GM23338 (cell line): ENCODE measurements around the gene CCDC187.

Experiments used
- CREB1 ChIP-seq: fragments of 250-450 bp; sonication (Bioruptor Pico); IDR thresholded peaks from 2 replicates; pipeline ENCODE4 v1.5.0; 2020; ENCODE audit warnings: low read depth, mild to moderate bottlenecking, moderate library complexity
- EZH2 ChIP-seq: fragments of 200-600 bp; sonication (generic); IDR thresholded peaks from one replicate; pipeline ENCODE4 v1.8.0; 2017; ENCODE audit warnings: antibody characterized with exemption, mild to moderate bottlenecking, low read depth; ENCODE audit not compliant: unreplicated experiment
- EZH2phosphoT487 ChIP-seq: fragments of 200-600 bp; sonication (generic); IDR thresholded peaks from one replicate; pipeline ENCODE4 v1.8.1; 2018; ENCODE audit warnings: antibody characterized with exemption; ENCODE audit not compliant: unreplicated experiment
- JUNB ChIP-seq: IDR thresholded peaks from one replicate; pipeline ENCODE4 v1.6.1; 2016; ENCODE audit warnings: antibody characterized with exemption; ENCODE audit not compliant: unreplicated experiment
- NANOG ChIP-seq: IDR thresholded peaks from 2 replicates; pipeline ENCODE4 v1.6.1; 2016; ENCODE audit warnings: antibody characterized with exemption, borderline replicate concordance
- POLR2AphosphoS5 ChIP-seq: IDR thresholded peaks from 2 replicates; pipeline ENCODE4 v1.6.1; 2016; ENCODE audit warnings: antibody characterized with exemption, low read depth
- STAT1 ChIP-seq: IDR thresholded peaks from one replicate; pipeline ENCODE4 v1.6.1; 2016; ENCODE audit warnings: antibody characterized with exemption; ENCODE audit not compliant: unreplicated experiment
- ZNF114 ChIP-seq: fragments of 250-450 bp; sonication (Bioruptor Pico); IDR thresholded peaks from 2 replicates; pipeline ENCODE4 v1.5.0; 2020; ENCODE audit warnings: mild to moderate bottlenecking, moderate library complexity
- ZNF331 ChIP-seq: fragments of 250-450 bp; sonication (Bioruptor Pico); IDR thresholded peaks from 2 replicates; pipeline ENCODE4 v1.5.0; 2020; ENCODE audit warnings: low read depth, mild to moderate bottlenecking, moderate library complexity
- TF ChIP-seq, protein P1 (sequence below), 2 experiments: fragments of 200-600 bp in 1 of 2; sonication (generic) in 1 of 2; conservative IDR thresholded peaks; 2 replicates each; pipeline versions ENCODE4 v1.5.1 to v1.6.1; 2016 to 2017; ENCODE audit warnings: antibody characterized with exemption in 2 of 2, low read depth in 2 of 2, mild to moderate bottlenecking in 2 of 2, moderate library complexity in 1 of 2
- TF ChIP-seq, protein P2 (sequence below): IDR thresholded peaks from one replicate; pipeline ENCODE4 v1.6.1; 2018; ENCODE audit warnings: antibody characterized with exemption; ENCODE audit not compliant: unreplicated experiment
- TF ChIP-seq, protein P3 (sequence below): IDR thresholded peaks from 2 replicates; pipeline ENCODE4 v1.6.1; 2016; ENCODE audit warnings: antibody characterized with exemption

DNA sequence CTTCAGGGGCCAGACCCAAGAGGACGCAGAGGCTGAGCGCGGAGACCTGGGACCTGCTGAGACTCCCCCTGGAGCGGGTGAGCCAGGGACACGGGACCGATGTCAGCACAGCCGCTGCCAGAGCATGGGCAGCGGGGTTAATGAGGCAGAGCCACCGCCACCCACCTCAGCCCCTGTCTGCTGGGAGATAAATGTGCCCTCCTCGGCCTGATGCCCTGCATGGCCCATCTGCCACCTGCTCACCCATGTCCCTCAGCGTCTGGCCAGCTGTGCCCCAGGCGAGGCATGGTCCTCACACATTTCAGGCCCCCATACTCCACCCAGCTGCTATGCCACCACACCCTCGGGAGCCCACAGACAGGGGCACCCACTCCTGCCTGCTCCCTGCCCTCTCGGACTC, 44.8 kb upstream of the CCDC187 start:
- TF ChIP-seq, protein P1, sequence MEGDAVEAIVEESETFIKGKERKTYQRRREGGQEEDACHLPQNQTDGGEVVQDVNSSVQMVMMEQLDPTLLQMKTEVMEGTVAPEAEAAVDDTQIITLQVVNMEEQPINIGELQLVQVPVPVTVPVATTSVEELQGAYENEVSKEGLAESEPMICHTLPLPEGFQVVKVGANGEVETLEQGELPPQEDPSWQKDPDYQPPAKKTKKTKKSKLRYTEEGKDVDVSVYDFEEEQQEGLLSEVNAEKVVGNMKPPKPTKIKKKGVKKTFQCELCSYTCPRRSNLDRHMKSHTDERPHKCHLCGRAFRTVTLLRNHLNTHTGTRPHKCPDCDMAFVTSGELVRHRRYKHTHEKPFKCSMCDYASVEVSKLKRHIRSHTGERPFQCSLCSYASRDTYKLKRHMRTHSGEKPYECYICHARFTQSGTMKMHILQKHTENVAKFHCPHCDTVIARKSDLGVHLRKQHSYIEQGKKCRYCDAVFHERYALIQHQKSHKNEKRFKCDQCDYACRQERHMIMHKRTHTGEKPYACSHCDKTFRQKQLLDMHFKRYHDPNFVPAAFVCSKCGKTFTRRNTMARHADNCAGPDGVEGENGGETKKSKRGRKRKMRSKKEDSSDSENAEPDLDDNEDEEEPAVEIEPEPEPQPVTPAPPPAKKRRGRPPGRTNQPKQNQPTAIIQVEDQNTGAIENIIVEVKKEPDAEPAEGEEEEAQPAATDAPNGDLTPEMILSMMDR (conservative IDR thresholded peaks at IDR 0.05; ENCODE audit: low read depth in 2 of 2): no peak
- TF ChIP-seq, protein P2, sequence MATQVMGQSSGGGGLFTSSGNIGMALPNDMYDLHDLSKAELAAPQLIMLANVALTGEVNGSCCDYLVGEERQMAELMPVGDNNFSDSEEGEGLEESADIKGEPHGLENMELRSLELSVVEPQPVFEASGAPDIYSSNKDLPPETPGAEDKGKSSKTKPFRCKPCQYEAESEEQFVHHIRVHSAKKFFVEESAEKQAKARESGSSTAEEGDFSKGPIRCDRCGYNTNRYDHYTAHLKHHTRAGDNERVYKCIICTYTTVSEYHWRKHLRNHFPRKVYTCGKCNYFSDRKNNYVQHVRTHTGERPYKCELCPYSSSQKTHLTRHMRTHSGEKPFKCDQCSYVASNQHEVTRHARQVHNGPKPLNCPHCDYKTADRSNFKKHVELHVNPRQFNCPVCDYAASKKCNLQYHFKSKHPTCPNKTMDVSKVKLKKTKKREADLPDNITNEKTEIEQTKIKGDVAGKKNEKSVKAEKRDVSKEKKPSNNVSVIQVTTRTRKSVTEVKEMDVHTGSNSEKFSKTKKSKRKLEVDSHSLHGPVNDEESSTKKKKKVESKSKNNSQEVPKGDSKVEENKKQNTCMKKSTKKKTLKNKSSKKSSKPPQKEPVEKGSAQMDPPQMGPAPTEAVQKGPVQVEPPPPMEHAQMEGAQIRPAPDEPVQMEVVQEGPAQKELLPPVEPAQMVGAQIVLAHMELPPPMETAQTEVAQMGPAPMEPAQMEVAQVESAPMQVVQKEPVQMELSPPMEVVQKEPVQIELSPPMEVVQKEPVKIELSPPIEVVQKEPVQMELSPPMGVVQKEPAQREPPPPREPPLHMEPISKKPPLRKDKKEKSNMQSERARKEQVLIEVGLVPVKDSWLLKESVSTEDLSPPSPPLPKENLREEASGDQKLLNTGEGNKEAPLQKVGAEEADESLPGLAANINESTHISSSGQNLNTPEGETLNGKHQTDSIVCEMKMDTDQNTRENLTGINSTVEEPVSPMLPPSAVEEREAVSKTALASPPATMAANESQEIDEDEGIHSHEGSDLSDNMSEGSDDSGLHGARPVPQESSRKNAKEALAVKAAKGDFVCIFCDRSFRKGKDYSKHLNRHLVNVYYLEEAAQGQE: no peak
- TF ChIP-seq POLR2AphosphoS5 (no peak), NANOG (no peak), EZH2 (no peak), ZNF331 (CRISPR knock-in tag) (no peak), STAT1 (no peak), EZH2phosphoT487 (no peak), JUNB (no peak), CREB1 (CRISPR knock-in tag) (no peak), ZNF114 (CRISPR knock-in tag) (no peak)
- TF ChIP-seq, protein P3, sequence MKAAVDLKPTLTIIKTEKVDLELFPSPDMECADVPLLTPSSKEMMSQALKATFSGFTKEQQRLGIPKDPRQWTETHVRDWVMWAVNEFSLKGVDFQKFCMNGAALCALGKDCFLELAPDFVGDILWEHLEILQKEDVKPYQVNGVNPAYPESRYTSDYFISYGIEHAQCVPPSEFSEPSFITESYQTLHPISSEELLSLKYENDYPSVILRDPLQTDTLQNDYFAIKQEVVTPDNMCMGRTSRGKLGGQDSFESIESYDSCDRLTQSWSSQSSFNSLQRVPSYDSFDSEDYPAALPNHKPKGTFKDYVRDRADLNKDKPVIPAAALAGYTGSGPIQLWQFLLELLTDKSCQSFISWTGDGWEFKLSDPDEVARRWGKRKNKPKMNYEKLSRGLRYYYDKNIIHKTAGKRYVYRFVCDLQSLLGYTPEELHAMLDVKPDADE: no peak
